Muscle of back (tissue), 13 donors: ENCODE data around the gene PHKA2. TPM values are rescaled to one million over a fixed set of nuclear protein-coding genes. Genes with fewer than 3 reads are reported as not detected.
A peak's percentile ranks its signal among the peaks of the same experiment; 100 is the strongest.
"Not testable (repeated sequence)": the region's sequence is repeated elsewhere in the genome, so short reads cannot be mapped to it uniquely, and the experiment has no call there.

Experiments used
- DNase-seq, 3 donors: peaks; one replicate each; pipeline versions ENCODE4 v3.0.0 to v3.0.0-alpha.2; 2013
- long read RNA-seq, 9 donors: transcript quantifications; one replicate each; lab custom pipeline, GENCODE V29; 2026
- polyA plus RNA-seq, 10 donors: library from polyadenylated mRNA; unstranded; fragments of 120-200 nt; gene quantifications; one replicate each; pipeline ENCODE4 v1.2.1, GENCODE V29; 2013; ENCODE audit not compliant: insufficient read length in 10 of 10

The PHKA2 gene, protein sequence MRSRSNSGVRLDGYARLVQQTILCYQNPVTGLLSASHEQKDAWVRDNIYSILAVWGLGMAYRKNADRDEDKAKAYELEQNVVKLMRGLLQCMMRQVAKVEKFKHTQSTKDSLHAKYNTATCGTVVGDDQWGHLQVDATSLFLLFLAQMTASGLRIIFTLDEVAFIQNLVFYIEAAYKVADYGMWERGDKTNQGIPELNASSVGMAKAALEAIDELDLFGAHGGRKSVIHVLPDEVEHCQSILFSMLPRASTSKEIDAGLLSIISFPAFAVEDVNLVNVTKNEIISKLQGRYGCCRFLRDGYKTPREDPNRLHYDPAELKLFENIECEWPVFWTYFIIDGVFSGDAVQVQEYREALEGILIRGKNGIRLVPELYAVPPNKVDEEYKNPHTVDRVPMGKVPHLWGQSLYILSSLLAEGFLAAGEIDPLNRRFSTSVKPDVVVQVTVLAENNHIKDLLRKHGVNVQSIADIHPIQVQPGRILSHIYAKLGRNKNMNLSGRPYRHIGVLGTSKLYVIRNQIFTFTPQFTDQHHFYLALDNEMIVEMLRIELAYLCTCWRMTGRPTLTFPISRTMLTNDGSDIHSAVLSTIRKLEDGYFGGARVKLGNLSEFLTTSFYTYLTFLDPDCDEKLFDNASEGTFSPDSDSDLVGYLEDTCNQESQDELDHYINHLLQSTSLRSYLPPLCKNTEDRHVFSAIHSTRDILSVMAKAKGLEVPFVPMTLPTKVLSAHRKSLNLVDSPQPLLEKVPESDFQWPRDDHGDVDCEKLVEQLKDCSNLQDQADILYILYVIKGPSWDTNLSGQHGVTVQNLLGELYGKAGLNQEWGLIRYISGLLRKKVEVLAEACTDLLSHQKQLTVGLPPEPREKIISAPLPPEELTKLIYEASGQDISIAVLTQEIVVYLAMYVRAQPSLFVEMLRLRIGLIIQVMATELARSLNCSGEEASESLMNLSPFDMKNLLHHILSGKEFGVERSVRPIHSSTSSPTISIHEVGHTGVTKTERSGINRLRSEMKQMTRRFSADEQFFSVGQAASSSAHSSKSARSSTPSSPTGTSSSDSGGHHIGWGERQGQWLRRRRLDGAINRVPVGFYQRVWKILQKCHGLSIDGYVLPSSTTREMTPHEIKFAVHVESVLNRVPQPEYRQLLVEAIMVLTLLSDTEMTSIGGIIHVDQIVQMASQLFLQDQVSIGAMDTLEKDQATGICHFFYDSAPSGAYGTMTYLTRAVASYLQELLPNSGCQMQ
- polyA plus RNA-seq, result 10 to 100 TPM; 12.8 to 28.1 (median 18.7) TPM
- long read RNA-seq, donor 1, partial matches to known transcripts, result 0 of 2 reads
- long read RNA-seq, donor 1, other reads (novel, unspliced or antisense), result 0 of 2 reads
- long read RNA-seq, donor 2, full-length matches to known transcripts, result 2 of 2 reads
- long read RNA-seq, donor 2, partial matches to known transcripts, result 0 of 2 reads
- long read RNA-seq, donor 2, other reads (novel, unspliced or antisense), result 0 of 2 reads
- long read RNA-seq, donor 3, result 0 reads
- long read RNA-seq, donor 4, result 0 reads
- long read RNA-seq, donor 5, partial matches to known transcripts, result 0 of 2 reads
- long read RNA-seq, donor 5, other reads (novel, unspliced or antisense), result 0 of 2 reads
- long read RNA-seq, donor 6, partial matches to known transcripts, result 0 of 1 reads
- long read RNA-seq, donor 6, other reads (novel, unspliced or antisense), result 0 of 1 reads
- long read RNA-seq, donor 7, partial matches to known transcripts, result 0 of 2 reads
- long read RNA-seq, donor 7, other reads (novel, unspliced or antisense), result 0 of 2 reads
- long read RNA-seq, donor 8, result 0 reads
- long read RNA-seq, donor 9, partial matches to known transcripts, result 0 of 1 reads
- long read RNA-seq, donor 9, other reads (novel, unspliced or antisense), result 0 of 1 reads

DNA sequence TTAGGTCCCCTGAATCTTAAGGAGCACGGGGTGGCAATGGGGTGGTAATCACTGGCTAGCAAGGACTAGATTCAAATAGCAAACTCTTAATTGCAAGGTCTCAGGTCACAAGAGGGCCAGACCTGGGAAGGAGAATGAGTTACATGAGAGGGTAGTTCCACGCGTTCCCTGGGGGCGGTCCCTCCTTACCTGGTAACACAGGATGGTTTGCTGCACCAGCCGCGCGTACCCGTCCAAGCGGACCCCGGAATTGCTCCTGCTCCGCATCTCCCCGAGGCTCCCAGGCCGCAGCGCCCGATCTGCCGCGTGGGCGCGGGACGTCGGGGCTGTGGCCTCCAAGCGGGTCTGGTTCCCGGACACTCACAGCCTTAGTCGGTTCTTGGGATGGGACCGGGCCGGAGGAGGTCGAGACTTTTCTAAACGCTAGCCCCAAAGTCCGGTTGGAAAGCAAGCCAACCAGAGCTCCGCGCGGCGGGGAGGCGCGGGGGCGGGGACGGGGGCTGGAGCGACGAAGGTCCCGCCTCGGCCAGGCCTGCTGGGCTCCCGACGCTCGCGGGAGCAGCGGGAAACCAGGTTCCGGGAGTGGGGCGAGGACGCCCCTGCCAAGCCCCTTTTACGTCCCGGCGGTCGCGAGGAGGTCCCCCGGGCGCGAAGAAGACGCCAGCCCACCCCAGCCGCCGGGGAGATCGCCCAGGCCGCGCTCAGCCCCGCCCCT is at the start of gene PHKA2:
PHKA2 (minus strand) TSS at position 449 of the 715 bp plus-strand sequence; CDS start at position 267, 182 bp downstream.
- peak; percentile 27 to 88 (median 59) for DNase-seq

DNA sequence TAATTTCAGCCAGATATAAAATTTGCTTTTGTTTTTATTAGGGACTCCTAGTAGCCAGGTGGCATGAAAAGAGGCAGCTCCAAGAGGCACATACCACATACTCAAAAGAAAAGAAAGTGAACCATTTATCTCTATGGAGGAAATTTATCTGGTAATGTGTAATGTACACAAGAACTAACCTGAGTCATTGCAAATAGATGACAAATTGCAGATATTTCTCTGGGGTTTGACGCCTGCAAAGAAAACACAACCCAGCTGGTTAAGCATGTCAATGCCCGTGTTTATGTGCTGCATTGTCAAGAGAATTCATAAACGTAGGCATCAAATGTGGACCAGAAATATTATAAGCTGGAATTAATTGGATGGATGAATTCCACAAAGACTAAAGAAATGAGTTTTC is 46.9 kb upstream of the PHKA2 start:
- no peak for DNase-seq

DNA sequence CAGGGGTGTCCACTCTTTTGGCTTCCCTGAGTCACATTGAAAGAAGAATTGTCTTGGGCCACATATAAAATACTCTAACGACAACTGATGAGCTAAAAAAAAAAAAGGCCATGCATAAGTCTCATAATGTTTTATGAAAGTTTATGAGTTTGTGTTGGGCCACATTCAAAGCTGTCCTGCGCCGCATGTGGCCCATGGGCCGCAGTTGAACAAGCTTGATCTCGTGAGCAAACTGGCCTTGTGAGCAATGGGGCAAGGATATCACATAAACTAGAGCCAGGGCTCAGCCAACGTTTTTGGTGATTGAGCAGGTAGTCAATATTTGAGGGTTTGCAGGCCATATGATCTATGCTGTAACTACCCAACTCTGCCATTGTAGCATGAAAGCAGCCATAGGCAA is 44.6 kb upstream of the PHKA2 start:
- no peak for DNase-seq

DNA sequence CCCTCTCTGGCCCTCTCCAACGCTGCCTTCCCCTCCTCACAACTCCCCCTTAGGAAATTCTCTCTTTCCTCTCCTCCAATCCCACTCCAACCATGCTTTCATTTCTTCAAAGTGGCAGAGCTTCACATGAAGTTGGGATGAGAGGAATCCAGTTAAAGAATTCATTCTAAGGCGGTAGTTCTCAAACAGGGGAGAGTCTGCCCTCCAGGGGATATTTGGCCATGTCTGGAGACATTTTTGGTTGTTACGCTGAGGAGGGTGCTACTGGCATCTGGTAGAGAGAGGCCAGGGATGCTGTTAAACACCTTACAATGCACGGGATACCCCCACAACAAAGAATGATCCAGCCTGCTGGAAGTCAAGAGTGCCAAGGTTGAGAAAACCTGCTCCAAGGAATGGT is 40.5 kb upstream of the PHKA2 start:
- DNase-seq, result no peak

DNA sequence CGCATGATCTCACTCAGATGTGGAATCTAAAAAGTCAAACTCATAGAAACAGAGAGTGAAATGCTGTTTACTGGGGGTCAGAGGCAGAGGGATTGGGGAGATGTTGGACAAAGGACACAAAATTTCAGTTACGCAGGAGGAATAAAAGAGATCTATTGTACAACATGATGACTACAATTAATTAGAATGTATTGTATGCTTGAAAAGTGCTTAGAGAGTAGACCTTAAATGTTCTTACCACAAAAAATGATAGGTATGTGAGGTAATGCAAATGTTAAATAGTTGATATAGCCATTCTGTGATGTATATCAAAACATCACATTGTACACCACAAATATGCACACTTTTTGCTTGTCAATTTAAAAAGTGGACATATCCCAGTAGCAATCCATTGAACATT is 36.1 kb upstream of the PHKA2 start:
- DNase-seq, result no peak

DNA sequence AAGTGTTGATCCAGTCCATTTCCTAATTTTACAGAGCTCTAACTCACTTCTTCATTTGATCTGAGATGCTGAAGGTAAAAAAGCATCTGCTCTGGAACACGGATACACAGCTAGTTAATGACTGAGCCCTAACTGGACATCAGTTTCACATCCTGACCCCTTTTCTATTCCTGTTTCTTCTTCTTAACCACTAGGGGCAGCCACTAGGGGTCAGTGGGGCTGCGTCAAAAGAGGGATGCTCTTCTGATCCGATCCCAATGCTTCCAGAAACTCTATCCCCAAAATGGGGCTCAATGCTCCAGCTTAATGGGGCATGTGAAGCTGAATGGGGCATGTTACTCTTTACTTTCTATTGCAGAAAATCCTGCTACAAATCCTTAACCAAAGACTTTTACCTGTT is 33.4 kb upstream of the PHKA2 start:
- DNase-seq, result peak in 2 of 3 donors; percentile 6 to 16

DNA sequence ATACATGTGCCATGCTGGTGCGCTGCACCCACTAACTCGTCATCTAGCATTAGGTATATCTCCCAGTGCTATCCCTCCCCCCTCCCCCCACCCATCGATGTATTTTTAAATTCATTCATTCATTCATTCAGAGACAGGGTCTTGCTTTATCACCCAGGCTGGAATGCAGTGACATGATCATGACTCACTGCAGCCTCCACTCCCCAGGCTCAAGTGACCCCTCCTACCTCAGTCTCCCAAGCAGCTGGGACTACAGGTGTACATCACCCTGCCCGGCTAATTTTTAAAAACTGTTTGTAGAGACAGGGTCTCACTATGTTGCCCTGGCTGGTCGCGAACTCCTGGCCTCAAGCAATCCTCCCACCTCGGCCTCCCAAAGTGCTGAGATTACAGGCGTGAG is 32.7 kb upstream of the PHKA2 start:
- not testable (repeated sequence) for DNase-seq

DNA sequence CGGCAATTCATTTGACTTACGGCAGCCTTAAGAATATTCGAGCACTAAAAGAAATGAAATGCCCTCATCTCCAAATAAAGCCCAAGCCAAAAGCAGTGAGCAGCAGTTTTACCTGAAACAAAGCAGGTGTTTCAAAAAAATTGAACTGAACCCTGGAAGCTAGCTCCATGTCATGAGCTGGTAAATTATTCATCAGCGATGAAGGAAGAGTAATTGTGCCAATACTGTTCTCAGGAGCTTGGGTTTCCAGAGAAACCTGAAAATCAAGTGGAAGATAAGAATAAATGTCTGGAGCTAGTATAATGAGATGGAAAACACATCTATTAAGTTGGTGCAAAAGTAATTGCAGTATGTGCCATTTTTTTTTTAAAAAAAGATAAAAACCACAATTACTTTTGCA is 24.0 kb upstream of the PHKA2 start:
- no peak for DNase-seq

DNA sequence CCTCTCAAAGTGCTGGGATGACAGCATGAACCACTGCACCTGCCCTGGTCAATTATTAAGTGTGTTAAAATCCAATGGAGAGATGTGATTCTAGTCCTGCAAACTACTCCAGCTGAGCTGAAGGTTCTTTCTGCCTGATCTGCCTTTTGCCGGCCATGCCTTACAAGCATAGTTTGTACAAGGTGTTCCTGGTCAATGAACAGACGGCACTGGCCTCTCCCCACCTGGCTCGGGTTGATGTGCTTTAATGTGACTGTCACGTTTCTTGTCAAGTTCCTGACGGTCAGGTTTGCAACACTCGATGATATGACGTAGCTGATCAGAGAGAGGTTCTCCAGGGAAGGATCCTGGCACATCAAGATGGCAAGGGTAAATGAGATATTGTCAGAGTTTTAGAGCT is 23.1 kb upstream of the PHKA2 start:
- no peak for DNase-seq

DNA sequence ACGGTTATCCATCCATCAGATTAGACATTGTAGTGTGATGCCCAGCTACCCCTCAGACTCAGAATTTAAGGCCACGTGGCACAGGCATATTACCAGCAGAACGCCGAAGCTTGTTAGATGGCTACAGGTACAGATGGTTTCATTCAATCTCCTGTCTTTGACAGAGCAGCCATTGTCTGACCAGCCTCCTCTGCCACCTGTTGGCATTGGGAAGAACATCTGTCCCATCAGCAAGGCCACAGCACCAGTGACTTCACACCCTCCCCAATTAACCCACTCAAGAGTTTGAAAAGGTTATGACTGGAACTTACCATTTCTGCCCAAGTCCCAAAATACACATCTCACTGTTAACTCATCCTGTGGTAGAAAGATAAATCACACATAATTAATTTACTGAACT is 22.0 kb upstream of the PHKA2 start:
- no peak for DNase-seq

DNA sequence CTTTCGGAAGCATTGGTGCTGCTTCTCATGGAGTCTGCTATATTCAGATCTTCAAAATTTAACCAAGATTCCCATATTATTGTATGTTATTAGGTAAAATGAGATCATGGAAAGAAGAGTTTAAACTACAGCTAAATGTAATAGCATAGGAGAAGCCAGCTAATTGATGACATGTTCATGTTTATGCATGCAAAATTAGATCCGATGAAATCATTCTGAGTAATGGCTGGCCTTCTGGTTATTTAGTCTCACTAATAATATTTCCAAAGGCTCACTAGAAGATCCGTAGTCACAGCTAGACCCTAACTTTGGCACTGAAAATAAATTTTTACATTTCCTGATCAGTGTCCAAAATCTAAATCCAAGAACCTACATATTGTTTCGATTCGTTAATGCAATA is 19.8 kb upstream of the PHKA2 start:
- DNase-seq, result peak in 2 of 3 donors; percentile 3 to 36

DNA sequence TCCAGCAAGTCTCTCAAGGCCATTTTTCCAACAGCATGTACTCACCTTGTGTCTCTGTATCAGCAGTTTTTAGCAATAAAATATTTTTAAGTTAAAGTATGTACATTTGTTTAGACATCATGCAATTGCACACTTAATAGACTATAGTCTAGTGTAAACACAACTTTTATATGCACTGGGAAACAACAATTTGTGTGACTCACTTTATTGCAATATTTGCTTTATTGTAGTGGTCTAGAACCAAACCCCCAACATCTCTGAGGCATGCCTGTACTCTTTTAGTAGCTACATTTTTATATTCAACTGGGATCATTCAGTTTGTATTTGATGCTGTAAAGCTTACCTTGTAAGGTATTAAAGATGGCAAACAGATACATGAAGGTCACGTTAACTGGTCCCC is 14.7 kb upstream of the PHKA2 start:
- DNase-seq, result no peak

DNA sequence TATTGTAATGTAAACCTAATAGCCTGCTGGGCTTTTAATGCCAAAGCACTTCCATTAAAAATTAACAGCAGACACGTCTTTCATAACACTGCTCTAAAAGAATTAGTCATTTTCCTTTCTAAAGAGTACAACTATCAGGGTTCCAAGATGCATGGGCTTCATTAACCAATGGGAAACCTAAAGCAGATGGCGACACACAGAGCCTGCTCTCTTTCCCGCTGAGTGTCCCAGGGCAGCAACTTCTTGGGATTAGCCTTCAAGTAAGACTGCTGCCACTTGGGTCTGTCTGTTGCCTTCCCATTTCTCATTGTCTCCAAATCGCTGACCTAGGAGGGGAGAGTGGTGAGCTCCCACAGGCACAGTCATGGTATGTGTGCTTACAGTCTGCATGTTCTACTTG is 14.0 kb upstream of the PHKA2 start:
- no peak for DNase-seq

DNA sequence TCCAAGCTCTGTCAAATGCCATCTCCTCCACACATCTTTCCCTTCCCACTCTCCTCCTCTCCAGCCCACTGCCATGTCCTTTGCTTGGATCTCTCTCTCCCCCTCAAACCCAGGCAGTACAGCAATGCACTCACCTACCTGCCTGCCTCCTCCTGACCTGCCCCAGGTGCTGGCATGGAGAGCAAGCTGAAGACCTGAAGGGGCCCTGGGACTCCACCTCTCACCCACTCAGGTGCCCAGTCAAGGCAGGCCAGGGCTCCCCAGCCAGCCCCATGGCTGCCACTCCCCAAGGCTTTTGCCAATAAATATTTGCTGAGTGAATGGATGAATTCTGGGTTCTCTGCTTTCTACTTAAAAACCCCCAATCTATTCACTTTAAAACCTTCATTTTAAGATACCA is 12.6 kb upstream of the PHKA2 start:
- no peak for DNase-seq

DNA sequence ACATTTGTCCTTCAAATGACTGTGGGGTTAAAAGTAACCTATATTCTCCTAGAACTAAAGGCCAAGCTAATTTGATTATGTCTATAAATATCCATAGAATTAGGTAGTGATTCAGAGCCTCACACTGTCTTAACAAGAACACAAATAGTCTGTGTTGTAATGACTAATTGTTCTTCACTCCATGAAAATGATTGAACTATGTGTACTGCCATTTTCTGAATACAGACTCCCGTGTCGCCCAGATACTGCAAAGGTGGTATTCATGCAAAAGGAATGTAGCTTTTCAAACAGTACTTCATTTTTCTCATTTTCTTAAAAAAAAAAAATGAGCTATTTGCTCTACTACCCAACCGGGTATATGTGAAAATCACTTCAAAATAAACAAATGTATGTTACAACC is 11.3 kb upstream of the PHKA2 start:
- peak in 1 of 3 donors; percentile 47 for DNase-seq

DNA sequence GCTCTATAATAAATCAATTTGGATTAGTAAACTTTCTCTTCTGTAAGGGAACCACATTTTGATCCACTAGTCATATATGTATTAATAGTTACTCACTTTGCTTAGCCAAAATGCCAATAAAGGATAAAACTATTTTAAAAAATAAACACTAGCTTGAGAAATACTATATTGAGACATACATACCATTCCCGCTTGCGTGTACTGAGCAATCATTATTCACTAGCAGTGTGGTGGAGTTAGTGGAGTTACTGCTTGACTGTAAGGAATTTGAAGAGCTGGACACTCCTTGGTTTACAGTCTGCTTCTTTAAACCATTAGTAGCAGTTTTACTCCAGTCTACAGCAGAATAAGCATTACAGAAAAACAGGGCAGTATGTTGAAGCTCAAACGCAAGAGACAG is 10.8 kb upstream of the PHKA2 start:
- peak in 1 of 3 donors; percentile 61 for DNase-seq

DNA sequence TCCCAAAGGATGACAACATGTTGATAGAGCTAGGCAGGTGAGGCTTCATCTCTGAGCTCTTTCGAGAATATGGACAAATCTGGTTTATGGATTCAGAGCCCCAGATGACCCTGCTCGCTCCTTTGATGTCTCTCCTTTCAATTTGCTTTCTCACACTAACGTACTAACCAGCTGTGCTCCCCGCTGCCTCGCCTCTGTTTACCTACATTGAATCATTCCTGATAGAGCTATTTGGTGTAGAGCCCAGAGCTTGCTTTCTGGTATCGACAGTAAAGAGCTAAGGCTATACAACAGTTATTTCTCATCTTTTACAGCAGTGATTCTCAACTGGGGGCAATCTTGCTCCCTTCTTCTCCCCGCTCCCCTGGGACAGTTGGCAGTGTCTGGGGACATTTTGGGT is 8.9 kb upstream of the PHKA2 start:
- no peak for DNase-seq

DNA sequence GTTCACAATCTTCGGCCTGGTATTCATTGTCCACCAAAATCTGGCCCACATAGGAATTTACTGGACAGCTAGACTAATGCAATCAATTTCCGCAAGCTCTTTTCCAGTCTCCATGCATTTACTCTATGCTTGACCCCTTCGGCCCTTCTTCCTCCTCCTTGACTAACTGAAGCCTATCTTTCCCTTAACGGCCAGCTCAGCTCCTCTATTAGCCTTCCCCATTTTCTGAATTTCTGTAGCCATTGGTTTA is 1.2 kb upstream of the PHKA2 start:
- DNase-seq, result no peak

DNA sequence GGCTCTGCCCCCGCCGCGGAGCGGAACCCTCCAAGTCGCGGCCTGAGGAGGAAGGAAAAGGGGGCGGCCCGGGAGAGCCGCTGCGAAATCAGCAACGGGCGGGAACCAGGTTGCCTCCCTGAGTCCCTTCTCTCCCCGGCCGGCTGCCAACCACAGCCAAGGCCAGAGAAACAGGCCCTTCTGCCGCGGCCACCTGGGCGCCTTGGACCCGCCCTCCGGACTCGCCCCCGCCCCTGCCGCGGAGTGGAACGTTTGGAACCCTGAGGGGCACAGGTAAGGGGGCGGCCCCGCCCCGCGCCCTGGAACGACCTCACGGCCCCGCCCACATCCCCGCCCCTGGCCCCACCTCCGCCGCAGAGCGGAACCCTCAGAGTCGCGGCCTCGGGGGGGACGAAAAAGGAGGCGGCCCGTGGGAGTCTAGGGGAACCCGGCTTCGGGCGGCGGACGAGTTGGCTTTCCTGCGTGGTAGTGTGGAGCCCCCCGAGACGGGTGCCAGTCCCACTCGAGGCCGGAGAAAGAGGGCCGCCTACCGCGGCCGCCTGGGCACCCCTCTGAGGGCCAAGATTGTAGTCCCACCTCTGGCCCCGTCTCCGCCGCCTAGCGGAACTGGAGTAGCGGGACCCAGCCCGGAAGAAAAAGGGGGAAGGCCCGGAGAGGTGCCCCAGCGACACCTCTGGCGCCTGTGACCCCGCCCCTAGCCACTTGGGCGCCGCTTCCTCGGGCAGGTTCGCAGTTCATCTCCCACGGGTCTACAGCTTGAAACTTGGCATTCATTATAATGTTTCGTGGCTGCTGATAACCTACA is 669 bp upstream of the PHKA2 start:
- DNase-seq, result peak; percentile 67 to 89 (median 75)
